Liver (tissue), 2 donors: ENCODE measurements around the gene ZBTB45.

Source experiments
- EGR1 ChIP-seq, 2 donors: IDR thresholded peaks; 2 replicates each; pipeline ENCODE4 v1.6.1; 2016 to 2018; ENCODE audit warnings: antibody characterized with exemption in 2 of 2, low read depth in 2 of 2
- GABPA ChIP-seq, 2 donors: IDR thresholded peaks in 1 of 2; conservative IDR thresholded peaks in 1 of 2; 2 replicates each; pipeline ENCODE4 v1.6.1; 2016; ENCODE audit warnings: antibody characterized with exemption in 2 of 2, mild to moderate bottlenecking in 1 of 2, moderate library complexity in 1 of 2
- SP1 ChIP-seq: IDR thresholded peaks from 2 replicates; pipeline ENCODE4 v1.6.1; 2018; ENCODE audit warnings: antibody characterized with exemption, mild to moderate bottlenecking
- donor health status: healthy.

DNA sequence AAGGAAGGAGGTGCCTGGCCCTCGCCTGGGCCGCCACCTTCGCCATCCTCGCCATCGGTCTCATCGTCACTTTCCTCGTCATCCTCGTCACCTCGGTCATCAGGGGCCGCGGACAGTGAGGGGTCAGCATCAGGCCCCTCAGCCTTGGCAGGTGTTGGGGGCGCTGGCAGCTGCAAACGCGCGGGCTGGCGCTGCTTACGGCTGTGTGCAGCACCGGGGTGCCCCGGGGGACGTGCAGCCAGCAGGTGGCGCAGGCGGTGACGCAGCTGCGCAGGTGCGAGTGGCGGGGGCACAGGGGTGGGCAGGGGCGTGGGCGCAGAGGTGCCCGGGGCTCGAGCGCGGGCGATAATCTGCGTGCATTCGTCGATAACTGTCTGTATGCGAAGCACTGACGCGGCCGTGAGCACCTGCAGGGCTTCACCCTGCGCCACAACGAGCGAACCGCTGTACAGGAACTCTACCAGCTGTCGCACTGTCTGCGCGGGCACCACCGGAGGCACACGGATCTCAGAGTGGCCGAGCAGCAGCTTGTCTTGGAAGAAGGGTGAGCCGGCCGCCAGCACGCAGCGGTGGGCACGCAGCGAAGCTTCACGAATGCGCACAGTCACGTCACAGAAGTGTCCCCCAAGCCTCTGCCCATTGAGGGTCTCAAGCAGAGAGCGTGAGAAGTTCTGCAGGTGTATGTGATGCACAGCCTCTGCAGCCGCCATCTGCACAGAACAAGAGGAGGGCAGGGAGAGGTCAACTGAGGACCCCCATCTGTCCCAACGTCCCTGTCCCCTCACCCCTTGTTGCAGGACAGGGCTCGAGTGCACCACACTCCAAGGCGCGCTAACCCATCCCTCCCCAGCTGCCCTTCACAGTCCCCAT lies 2.4 kb downstream of the ZBTB45 start:
- TF ChIP-seq GABPA (IDR thresholded peaks at IDR 0.05 in 1 of 2, conservative IDR thresholded peaks at IDR 0.05 in 1 of 2) (no peak), SP1 (no peak), EGR1 (IDR thresholded peaks at IDR 0.05; ENCODE audit: low read depth in 2 of 2) (no peak)
